ENCODE data around the gene RSAD1.

- TF ChIP-seq POLR2AphosphoS5 (IDR thresholded peaks at IDR 0.05; ENCODE audit: borderline replicate concordance, low read depth, low read length) (no peak), EZH2 (IDR thresholded peaks at IDR 0.05) (no peak), FOXP2 (optimal IDR thresholded peaks at IDR 0.05; ENCODE audit: control extremely low read depth, extremely low read length, insufficient read depth) (no peak)
Observed at GRCh38 chr17:50475362-50475761, 3.3 kb upstream of the RSAD1 start.

Data from SK-N-MC (cell line).